Islet of Langerhans (tissue), 1 donor: ENCODE data around the gene GPR151.
"Not testable (repeated sequence)": the region's sequence is repeated elsewhere in the genome, so short reads cannot be mapped to it uniquely, and the experiment has no call there.

Source experiments
- FAIRE-seq: peaks from one replicate; lab custom pipeline; 2011; peaks lifted over from hg19 to GRCh38; lab: Jason Lieb, UNC

Gene GPR151

DNA sequence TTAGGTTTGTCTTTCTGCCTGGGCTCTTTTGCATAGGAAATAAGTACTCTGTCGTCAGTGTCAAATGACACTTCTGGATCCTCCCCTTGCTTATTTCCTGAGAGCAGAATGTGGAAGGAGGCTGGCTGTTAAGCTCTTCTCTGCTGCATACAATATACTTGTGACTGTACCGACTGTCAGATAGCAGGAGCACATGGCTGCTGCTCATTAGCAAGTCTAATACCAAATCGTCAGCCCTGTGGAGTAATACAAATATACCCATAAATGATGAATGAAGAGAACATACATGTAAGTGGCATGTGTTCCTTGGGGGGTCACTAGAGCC lies at the start of gene GPR151:
TSS of gene GPR151 (minus strand) at position 40 of the 325 bp plus-strand sequence. CDS start 77 bp downstream, outside the sequence.
- no peak for FAIRE-seq

DNA sequence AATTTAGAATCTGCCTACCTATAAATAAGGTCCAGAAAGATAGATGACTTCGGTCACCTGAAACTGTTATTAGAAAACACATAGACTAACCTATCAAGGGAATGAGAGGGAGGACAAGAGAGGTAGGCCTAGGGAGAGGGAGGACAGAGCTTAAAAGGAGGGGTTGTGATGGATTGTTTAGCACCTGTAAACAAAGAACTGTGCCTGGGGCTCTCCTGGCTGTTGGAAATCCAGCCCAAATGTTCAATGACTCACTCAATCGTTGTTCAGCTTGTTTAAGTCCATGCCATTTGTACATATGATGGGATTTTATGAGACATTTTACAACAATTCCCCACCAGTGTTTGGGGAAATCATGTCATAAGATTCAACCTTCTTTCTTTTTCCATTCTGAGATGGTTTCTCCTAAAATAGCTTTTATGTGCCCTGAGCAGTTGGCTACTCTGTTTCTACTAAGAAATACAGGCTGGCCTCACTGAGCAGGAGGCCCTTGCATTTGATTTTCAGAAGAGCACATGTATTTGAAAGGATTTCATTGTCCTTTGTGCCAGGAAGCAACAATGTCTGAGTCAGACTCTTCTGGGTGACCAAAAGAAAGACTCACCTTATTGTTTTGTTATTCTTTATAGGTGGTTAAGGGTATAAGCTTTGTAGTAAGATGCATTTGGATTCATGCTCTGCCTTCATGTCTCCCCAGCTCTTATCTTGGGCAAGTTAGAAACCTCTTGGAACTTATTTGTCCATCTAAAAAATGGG lies 48.2 kb upstream of the GPR151 start:
- no peak for FAIRE-seq

- no peak for FAIRE-seq
Measured at GRCh38 chr5:146562461-146562860, 46.5 kb upstream of the GPR151 start.

- FAIRE-seq = no peak
Measured at GRCh38 chr5:146561711-146562110, 45.7 kb upstream of the GPR151 start.

- no peak for FAIRE-seq
Measured at GRCh38 chr5:146560205-146560812, 44.3 kb upstream of the GPR151 start.

DNA sequence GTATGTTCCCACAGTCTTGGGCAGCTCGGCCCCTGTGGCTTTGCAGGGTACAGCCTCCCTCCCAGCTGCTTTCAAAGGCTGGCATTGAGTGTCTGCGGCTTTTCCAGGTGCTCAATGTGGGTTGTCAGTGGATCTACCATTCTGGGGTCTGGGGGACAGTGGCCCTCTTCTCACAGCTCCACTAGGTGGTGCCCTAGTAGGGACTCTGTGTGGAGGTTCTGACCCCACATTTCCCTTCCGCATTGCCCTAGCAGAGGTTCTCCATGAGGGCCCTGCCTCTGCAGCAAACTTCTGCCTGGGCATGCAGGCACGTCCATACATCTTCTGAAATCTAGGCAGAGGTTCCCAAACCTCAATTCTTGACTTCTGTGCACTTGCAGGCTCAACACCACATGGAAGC lies 40.9 kb upstream of the GPR151 start:
- FAIRE-seq = not testable (repeated sequence)

GRCh38 chr5:146553446-146553845 lies 37.5 kb upstream of the GPR151 start:
- no peak for FAIRE-seq

- FAIRE-seq = no peak
Measured at GRCh38 chr5:146549615-146550014, 33.6 kb upstream of the GPR151 start.

GRCh38 chr5:146548781-146549449 lies 32.9 kb upstream of the GPR151 start:
- no peak for FAIRE-seq

DNA sequence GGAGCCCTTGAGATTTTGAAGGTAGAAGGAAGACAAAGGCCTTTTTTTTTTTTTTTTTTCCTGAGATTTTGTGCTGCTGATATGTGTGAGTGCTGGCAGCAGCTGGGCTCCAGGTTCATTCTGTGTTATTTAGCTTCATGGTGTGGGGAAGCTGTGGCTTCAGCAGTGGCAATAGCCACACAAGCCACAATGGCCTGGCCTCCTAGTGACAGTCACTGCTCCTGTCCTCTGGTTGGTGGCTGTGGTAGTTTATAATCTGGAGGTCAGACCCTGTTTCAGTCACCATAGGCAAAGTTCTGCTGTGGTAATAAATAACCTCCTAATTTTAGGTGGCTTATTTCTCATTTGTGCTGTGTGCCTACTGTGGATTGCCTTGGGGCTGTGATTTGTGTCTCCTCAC lies 28.2 kb upstream of the GPR151 start:
- FAIRE-seq = no peak

- FAIRE-seq = no peak
Measured at GRCh38 chr5:146541958-146542849, 26.2 kb upstream of the GPR151 start.

DNA sequence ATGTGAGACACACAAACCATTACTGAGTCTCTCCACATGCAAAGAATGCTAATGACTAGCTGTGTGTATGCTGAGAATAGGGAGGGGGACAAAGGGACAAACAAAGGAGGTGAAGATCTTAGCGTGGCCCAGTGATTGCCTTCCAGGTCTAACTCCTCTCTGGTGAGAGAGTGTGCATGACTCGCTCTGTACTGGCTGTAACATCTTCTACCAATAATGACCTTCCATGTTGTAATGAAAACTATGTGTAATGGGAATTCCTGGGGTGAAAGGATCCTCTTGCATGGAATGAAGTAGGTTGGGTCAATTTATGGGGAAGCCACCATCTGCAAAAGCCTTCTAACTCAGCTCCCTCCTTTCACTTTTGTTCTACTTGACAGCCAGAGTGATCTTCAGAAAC lies 24.4 kb upstream of the GPR151 start:
- FAIRE-seq = no peak

DNA sequence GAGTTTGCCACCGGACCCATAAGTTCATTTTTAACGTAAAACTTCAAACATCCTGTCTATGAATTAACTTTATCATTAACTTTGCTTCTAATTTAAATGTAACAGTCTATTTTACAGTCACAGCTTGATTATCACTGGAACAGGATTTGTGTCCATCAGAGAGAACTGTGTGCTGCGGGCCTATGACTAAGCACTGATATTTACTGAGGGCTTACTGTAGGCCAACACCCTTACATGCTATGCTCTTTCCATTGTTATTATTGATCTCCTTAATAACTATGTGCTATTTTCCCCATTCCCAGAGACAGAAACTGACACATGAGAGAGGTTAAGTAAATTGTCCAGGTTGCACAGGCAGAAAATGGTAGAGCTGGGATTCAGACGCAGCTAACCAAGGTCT lies 24.0 kb upstream of the GPR151 start:
- FAIRE-seq = no peak

DNA sequence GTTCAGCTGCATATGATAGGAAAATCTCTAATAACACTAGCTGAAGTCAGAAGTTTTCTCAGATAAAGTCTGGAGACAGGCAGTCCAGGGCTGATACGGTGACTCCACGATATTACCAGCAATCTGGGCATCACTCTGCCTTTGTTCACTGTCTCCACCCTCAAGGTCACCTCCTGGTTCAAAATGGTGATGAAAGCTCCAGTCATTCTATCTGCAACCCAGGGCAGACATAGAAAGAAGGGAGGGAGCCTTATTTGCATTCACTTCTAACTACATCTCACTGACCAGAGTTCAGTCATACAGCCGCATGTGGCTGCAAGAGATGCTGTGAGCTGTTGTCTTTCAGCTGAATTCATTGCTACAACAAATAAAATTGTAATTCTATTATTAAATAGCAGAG lies 22.4 kb upstream of the GPR151 start:
- FAIRE-seq = no peak

DNA sequence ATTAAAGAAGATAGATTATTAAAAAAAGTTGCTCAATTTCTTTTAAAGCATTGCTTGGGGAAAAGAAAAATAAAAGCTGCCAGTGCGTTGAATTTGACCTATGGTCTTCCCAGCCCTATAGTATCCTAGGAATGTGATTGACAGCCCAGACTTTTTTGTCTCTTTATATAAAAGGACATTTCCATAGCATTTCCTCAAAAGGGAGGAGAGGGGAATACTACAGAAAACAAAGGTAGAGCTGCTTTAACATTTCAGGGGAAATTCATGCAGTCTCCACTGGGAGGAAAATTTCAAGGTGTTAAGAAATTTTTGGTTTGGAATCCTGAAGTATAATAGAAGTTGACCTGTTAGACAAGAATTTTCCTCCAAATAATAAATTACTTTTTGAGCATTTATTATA lies 17.9 kb upstream of the GPR151 start:
- no peak for FAIRE-seq

- peak; percentile 33 for FAIRE-seq
Measured at GRCh38 chr5:146533260-146533857, 17.4 kb upstream of the GPR151 start.

GRCh38 chr5:146529984-146530383 lies 14.0 kb upstream of the GPR151 start:
- no peak for FAIRE-seq

GRCh38 chr5:146528236-146528635 lies 12.2 kb upstream of the GPR151 start:
- no peak for FAIRE-seq

- no peak for FAIRE-seq
Measured at GRCh38 chr5:146527785-146528184, 11.8 kb upstream of the GPR151 start.

DNA sequence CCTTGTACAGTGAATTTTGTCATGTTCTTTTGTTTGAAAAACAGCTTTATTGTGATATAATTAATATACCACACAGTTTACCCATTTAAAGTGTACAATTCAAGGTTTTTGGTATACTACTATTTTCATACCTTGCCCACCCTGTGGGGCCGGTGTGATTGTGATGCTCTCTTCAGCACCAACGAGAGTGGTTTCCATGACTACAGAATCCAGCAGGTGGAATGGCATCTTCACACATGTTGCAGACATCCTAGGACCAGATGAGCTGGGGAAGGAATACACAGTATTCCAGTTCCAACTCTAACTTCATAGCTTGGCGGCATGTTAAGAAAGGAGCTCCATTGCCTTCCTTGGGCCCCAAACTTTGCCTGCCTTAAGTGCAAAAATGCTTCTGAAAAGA lies 7.7 kb upstream of the GPR151 start:
- no peak for FAIRE-seq

- no peak for FAIRE-seq
Measured at GRCh38 chr5:146521403-146522106, 5.6 kb upstream of the GPR151 start.

- no peak for FAIRE-seq
Measured at GRCh38 chr5:146520731-146521130, 4.7 kb upstream of the GPR151 start.
